ENCODE results near the gene ZNF43. TPM values are rescaled to one million over a fixed set of nuclear protein-coding genes. Genes with fewer than 3 reads are reported as not detected.

Gene ZNF43
- total RNA-seq: 9.9 and 14.3 TPM in 2 replicates

DNA sequence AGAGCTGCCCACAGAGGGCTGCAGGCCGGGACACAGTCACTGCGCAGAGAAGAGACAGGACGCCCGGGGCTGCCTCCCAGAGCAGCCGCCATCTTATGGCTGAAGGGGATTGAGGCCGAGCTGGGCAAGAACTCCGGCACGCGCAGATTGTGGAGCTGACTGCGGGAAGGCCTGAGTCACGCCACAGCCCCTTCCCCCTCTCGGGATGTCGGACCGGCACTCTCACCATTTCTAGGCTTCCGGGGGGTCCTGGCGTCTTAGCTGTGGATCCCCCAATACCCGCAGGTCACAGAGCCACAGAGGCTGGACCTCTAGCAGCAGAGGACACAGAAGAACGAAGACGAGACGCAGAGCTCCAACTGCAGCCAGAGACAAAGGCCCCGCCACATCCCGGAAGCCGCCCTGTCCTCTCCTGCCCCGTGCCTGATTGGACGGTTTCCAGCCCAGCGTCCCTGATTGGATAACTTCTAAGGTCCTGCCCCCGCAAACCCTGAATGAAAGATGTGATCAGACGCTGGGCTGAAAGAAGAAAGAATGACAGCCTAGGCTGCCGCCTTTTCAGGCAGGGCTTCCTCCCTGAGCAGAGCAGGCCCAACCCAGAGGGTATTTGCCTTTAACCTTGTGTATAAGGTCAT, at the start of gene ZNF43:
ZNF43 (minus strand) TSS at position 373 of the 635 bp plus-strand sequence; CDS start at position 229, 144 bp downstream.

DNA sequence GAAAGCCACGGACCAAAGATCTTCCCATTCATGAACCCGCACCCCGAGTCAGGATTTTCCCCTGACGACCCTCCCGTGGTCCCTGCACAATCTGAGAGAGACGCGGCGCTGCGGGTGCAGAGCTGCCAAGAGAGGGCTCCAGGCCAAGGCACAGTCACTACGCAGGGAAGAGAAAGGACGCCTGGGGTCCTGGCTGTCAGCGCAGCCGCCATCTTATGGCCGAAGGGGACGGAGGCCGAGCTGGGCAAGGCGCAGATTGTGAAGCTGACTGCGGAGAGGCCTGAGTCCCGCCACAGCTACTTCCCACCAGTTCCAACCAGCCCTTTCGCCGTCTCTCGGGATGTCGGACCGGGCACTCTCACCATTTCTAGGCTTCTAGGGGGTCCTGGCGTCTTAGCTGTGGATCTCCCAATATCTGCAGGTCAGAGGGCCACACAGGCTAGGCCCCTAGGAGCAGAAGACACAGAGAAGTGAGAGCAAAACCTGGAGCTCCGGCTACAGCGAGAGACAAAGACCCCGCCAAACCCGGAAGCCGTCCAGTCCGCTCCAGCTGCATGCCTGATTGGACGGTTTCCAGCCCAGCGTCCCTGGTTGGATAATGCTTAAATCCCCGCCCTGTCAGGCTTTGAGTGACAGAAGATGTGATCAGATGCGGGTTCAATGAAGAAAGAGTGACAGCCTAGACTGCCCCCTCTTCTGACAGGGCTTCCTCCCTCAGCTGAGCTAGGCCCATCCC, 68.7 kb downstream of the ZNF43 start, which contains the start of gene ZNF100:
ZNF100 (minus strand) TSS at position 515 of the 736 bp plus-strand sequence; CDS start at position 365, 150 bp downstream.

Other genes starting within 250 kb of the ZNF43 start
- gene ZNF100, start 68.6 kb downstream of the ZNF43 start, total RNA-seq: 4.4 and 7.2 TPM in 2 replicates
- gene ZNF208, start 174.8 kb upstream of the ZNF43 start, total RNA-seq: 0.52 and 1.4 TPM in 2 replicates
- 1.0 and 1.3 TPM in 2 replicates for gene ZNF257, start 216.3 kb upstream of the ZNF43 start, total RNA-seq